H1 (cell line): ENCODE results near the gene EPB41L3.

ENCODE experiments used
- CTBP2 ChIP-seq: IDR thresholded peaks from 2 replicates; pipeline ENCODE4 v1.7.0; 2011; ENCODE audit warnings: borderline replicate concordance, mild to moderate bottlenecking, moderate library complexity, mixed read lengths, low read length; ENCODE audit not compliant: insufficient read depth, insufficient read length
- POLR2A ChIP-seq, 2 experiments: IDR thresholded peaks; 1 replicate in 1 of 2; 2 replicates in 1 of 2; pipeline ENCODE4 v1.6.1; 2011; ENCODE audit warnings: low read depth in 2 of 2, low read length in 2 of 2, mild to moderate bottlenecking in 2 of 2; ENCODE audit errors: control extremely low read depth in 1 of 2
- TF ChIP-seq, protein P1 (sequence below), 3 experiments: IDR thresholded peaks; 1 replicate in 2 of 3; 2 replicates in 1 of 3; pipeline versions ENCODE4 v1.5.1 to v1.6.1; 2011; ENCODE audit warnings: low read length in 3 of 3, mild to moderate bottlenecking in 3 of 3, inconsistent platforms in 2 of 3, low read depth in 1 of 3, moderate library complexity in 1 of 3; ENCODE audit not compliant: insufficient read depth in 1 of 3; ENCODE audit errors: control extremely low read depth in 1 of 3

DNA sequence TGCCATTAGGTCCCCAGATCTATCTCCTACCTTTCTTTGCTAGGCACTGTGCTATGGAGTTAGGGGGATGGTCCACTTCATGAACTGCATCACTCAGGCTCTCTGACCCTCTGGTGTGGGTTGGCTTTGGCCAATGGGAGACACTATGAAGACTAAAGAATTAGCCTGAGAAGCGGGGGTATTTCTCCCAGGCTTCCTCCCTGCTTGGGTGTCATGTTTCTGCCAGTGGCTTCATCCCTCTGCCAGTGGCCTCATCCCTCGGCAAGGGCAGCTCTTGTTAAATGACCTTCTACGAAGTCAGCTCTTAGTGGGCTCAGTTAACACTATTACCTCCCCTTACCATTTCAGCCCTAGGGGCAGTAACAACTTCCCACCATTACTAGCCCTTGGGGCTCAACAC lies 41.9 kb upstream of the EPB41L3 start:
- no peak for TF ChIP-seq CTBP2
- TF ChIP-seq, protein P1, sequence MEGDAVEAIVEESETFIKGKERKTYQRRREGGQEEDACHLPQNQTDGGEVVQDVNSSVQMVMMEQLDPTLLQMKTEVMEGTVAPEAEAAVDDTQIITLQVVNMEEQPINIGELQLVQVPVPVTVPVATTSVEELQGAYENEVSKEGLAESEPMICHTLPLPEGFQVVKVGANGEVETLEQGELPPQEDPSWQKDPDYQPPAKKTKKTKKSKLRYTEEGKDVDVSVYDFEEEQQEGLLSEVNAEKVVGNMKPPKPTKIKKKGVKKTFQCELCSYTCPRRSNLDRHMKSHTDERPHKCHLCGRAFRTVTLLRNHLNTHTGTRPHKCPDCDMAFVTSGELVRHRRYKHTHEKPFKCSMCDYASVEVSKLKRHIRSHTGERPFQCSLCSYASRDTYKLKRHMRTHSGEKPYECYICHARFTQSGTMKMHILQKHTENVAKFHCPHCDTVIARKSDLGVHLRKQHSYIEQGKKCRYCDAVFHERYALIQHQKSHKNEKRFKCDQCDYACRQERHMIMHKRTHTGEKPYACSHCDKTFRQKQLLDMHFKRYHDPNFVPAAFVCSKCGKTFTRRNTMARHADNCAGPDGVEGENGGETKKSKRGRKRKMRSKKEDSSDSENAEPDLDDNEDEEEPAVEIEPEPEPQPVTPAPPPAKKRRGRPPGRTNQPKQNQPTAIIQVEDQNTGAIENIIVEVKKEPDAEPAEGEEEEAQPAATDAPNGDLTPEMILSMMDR (IDR thresholded peaks at IDR 0.05; ENCODE audit: control extremely low read depth in 1 of 3, insufficient read depth in 1 of 3, low read depth in 1 of 3, low read length in 3 of 3), result no peak
- no peak for TF ChIP-seq POLR2A (IDR thresholded peaks at IDR 0.05; ENCODE audit: control extremely low read depth in 1 of 2, low read depth in 2 of 2, low read length in 2 of 2)
